Adrenal gland (tissue), 12 donors: ENCODE measurements around the gene AMPH. TPM values are rescaled to one million over a fixed set of nuclear protein-coding genes. Genes with fewer than 3 reads are reported as not detected.

Source experiments
- DNase-seq, 7 donors: peaks; one replicate each; pipeline ENCODE4 v3.0.0-alpha.2; 2019 to 2020
- H3K27ac ChIP-seq, 5 donors: fragments of 200-600 bp; sonication (generic) in 4 of 5; 1 replicate in 3 of 5; 2 replicates in 2 of 5; pipeline versions ENCODE4 v1.5.1 to v1.8.0; 2016 to 2020; ENCODE audit warnings: mild to moderate bottlenecking in 1 of 5
- H3K27me3 ChIP-seq: fragments of 200-600 bp; 2 replicates; pipeline ENCODE4 v1.8.0; 2021
- H3K36me3 ChIP-seq, 2 donors: fragments of 200-600 bp; replicated peaks in 1 of 2; 1 replicate in 1 of 2; 2 replicates in 1 of 2; pipeline versions ENCODE4 v1.5.1 to v1.8.0; 2018 to 2022
- H3K4me1 ChIP-seq, 2 donors: fragments of 200-600 bp; replicated peaks in 1 of 2; 1 replicate in 1 of 2; 2 replicates in 1 of 2; pipeline versions ENCODE4 v1.5.1 to v1.8.0; 2018 to 2021
- H3K4me3 ChIP-seq, 4 donors: fragments of 200-600 bp; sonication (generic) in 3 of 4; one replicate each; pipeline ENCODE4 v1.5.1; 2016 to 2018
- H3K9me3 ChIP-seq, 3 donors: fragments of 200-600 bp; sonication (generic) in 1 of 3; replicated peaks in 1 of 3; 1 replicate in 2 of 3; 2 replicates in 1 of 3; pipeline versions ENCODE4 v1.5.1 to v1.8.0; 2016 to 2021
- POLR2A ChIP-seq, 2 donors: fragments of 450-650 bp; IDR thresholded peaks; one replicate each; pipeline ENCODE4 v1.6.1; 2017; ENCODE audit warnings: antibody characterized with exemption in 2 of 2, mild to moderate bottlenecking in 2 of 2, moderate library complexity in 1 of 2
- WGBS, 4 donors: extraction: QIAGEN DNeasy Blood & Tissue Kit in 2 of 4; methylation state at CpG; one replicate each; pipeline versions ENCODE4 v1.1.5 to v1.1.7; 2013 to 2017; 5-methylcytosine and 5-hydroxymethylcytosine counted together
- intact Hi-C, 2 donors: fragments of 100-400 bp; cut with DNase I; formaldehyde crosslinking; loops; one replicate each; pipeline versions ENCODE4 v1.14.1 to v1.15.0; 2022 to 2023
- polyA plus RNA-seq, 3 donors: library from polyadenylated mRNA; stranded (reverse); fragments of 200-250 nt in 2 of 3; fragments of 350-450 nt in 1 of 3; fragmentation: Illumina TruSeq in 1 of 3; extraction: RNeasy Lipid Tissue Mini Kit (QIAGEN cat#74804) in 1 of 3; gene quantifications; one replicate each; pipeline ENCODE4 v1.2.3, GENCODE V29; 2013 to 2014
- total RNA-seq, 9 donors: library from RNA; depleted of rRNA in 4 of 9; stranded (reverse); fragments of >200 nt in 4 of 9; fragments of 120-200 nt in 1 of 9; fragmentation: NEBNext Ultra II Directional in 1 of 9; extraction: Animal tissue kit (Norgen Biotek cat#: 25700) in 1 of 9; gene quantifications; one replicate each; pipeline versions ENCODE4 v1.1.0 to v1.2.4, GENCODE V29; 2013 to 2023
- TF ChIP-seq, protein P1 (sequence below), 6 experiments: fragments of 450-650 bp in 4 of 6; fragments of 200-600 bp in 2 of 6; sonication (generic) in 1 of 6; IDR thresholded peaks; 1 replicate in 5 of 6; 2 replicates in 1 of 6; pipeline versions ENCODE4 v1.5.1 to v1.8.0; 2016 to 2021; ENCODE audit warnings: antibody characterized with exemption in 6 of 6, mild to moderate bottlenecking in 2 of 6, moderate library complexity in 1 of 6
- donor health status: healthy with polysubstance abuse.
- donor health status: Bipolar disorder and iron deficiency.
- donor health status: DM: yes; HTN: yes; CAD: no.
- donor health status: DM: no; HTN: no; CAD: no.
- donor health status: DM: no; HTN: no; CAD: no.
- donor health status: DM: yes; HTN: yes; CAD: no.

AMPH gene
- total and polyA plus RNA-seq, 12 donors: 0.18 to 4.4 (median 1.1) TPM; not detected in 1

GRCh38 chr7:38482521-38482920, 148.7 kb downstream of the AMPH start:
- no peaks in the 10 kb centered on the region for H3K9me3 ChIP-seq
- WGBS, 4 donors: 72 to 96% (median 84%) methylated on average over 1 of the region's 1 CpG
- no peaks in the 10 kb centered on the region for H3K36me3 ChIP-seq
- H3K4me3 ChIP-seq: no peak overlapping the region
- H3K27me3 ChIP-seq: no peaks in the 10 kb centered on the region
- H3K4me1 ChIP-seq: no peaks in the 10 kb centered on the region
- intact Hi-C loops: no loop called here
- DNase-seq: no peak
- TF ChIP-seq, protein P1, sequence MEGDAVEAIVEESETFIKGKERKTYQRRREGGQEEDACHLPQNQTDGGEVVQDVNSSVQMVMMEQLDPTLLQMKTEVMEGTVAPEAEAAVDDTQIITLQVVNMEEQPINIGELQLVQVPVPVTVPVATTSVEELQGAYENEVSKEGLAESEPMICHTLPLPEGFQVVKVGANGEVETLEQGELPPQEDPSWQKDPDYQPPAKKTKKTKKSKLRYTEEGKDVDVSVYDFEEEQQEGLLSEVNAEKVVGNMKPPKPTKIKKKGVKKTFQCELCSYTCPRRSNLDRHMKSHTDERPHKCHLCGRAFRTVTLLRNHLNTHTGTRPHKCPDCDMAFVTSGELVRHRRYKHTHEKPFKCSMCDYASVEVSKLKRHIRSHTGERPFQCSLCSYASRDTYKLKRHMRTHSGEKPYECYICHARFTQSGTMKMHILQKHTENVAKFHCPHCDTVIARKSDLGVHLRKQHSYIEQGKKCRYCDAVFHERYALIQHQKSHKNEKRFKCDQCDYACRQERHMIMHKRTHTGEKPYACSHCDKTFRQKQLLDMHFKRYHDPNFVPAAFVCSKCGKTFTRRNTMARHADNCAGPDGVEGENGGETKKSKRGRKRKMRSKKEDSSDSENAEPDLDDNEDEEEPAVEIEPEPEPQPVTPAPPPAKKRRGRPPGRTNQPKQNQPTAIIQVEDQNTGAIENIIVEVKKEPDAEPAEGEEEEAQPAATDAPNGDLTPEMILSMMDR (IDR thresholded peaks at IDR 0.05): no peak
- TF ChIP-seq POLR2A (IDR thresholded peaks at IDR 0.05): no peak
- no peak overlapping the region for H3K27ac ChIP-seq

GRCh38 chr7:38481401-38481800, 149.8 kb downstream of the AMPH start:
- H3K4me3 ChIP-seq: no peak overlapping the region
- H3K27me3 ChIP-seq: no peaks in the 10 kb centered on the region
- TF ChIP-seq POLR2A (IDR thresholded peaks at IDR 0.05): no peak
- TF ChIP-seq, protein P1 (IDR thresholded peaks at IDR 0.05): no peak
- 76 to 87% (median 80%) methylated on average over 2 of the region's 2 CpGs for WGBS, 4 donors
- no peaks in the 10 kb centered on the region for H3K36me3 ChIP-seq
- no peaks in the 10 kb centered on the region for H3K4me1 ChIP-seq
- intact Hi-C loops: no loop called here
- H3K27ac ChIP-seq: no peak overlapping the region
- no peaks in the 10 kb centered on the region for H3K9me3 ChIP-seq
- DNase-seq: no peak

GRCh38 chr7:38478404-38478803, 152.8 kb downstream of the AMPH start:
- no peaks in the 10 kb centered on the region for H3K36me3 ChIP-seq
- H3K27ac ChIP-seq: no peak overlapping the region
- DNase-seq: no peak
- intact Hi-C loops: no loop called here
- H3K4me3 ChIP-seq: no peak overlapping the region
- H3K9me3 ChIP-seq: no peaks in the 10 kb centered on the region
- no peaks in the 10 kb centered on the region for H3K27me3 ChIP-seq
- TF ChIP-seq, protein P1 (IDR thresholded peaks at IDR 0.05): no peak
- TF ChIP-seq POLR2A (IDR thresholded peaks at IDR 0.05): no peak
- H3K4me1 ChIP-seq: no peaks in the 10 kb centered on the region
- 42 to 59% (median 47%) methylated on average over 3 of the region's 3 CpGs for WGBS, 4 donors

DNA sequence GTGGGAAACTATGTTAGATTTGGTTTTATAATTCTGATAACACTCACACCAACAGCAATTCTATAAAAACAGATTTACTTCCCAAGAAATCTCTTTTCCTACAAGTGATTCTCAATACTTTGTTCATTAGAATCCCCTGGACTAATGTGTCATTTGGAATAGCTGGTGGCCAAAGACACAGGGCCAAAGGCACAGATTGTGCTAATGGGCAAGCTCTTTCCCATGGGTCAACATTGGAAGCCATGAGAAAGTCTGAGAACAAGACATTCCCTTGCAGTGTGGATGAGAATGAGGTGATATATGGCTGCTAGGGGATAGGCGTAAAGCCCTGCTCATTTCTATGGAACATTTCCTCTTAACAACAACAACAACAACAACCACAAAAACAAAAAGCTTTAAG, 153.8 kb downstream of the AMPH start:
- Histone ChIP-seq H3K4me1 (no peaks in the 10 kb centered on the region), H3K27me3 (no peaks in the 10 kb centered on the region), H3K36me3 (no peaks in the 10 kb centered on the region), H3K4me3 (no peak overlapping the region), H3K27ac (no peak overlapping the region), H3K9me3 (no peaks in the 10 kb centered on the region)
- TF ChIP-seq, protein P1 (IDR thresholded peaks at IDR 0.05): no peak
- no peak for TF ChIP-seq POLR2A (IDR thresholded peaks at IDR 0.05)
- intact Hi-C loops: no loop called here
- 89 to 94% (median 92%) methylated on average over 1 of the region's 1 CpG for WGBS, 4 donors
- no peak for DNase-seq
